ENCODE results near the gene DBP. TPM values are rescaled to one million over a fixed set of nuclear protein-coding genes. Genes with fewer than 3 reads are reported as not detected.
A peak's percentile ranks its signal among the peaks of the same experiment; 100 is the strongest.

The DBP gene
- total RNA-seq, 8 experiments from 2014 or later = 3.3 to 19.6 (median 10.4) TPM

DNA sequence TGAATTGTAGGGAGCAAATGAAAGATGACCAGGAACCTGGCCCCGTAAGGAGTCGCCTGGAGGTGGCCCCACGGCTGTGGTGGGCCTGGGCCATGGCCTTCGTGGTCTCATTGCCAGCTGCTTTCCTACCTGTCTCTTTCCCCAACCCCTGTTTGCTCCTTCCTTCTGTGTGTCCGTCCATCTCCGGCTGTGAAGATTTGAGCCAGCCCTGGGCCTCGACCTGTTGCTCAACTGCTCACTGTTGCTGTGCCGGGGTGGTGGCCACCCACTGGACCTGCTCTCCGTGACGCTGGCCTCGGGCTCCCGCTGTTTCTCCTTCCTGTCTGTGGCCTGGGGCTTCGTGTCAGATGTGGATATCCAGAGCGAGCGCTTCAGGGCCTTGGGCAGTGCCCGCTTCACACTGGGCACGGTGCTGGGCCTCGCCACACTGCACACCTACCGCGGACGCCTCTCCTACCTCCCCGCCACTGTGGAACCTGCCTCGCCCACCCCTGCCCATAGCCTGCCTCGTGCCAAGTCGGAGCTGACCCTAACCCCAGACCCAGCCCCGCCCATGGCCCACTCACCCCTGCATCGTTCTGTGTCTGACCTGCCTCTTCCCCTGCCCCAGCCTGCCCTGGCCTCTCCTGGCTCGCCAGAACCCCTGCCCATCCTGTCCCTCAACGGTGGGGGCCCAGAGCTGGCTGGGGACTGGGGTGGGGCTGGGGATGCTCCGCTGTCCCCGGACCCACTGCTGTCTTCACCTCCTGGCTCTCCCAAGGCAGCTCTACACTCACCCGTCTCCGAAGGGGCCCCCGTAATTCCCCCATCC lies 8.5 kb downstream of the DBP start:
- Histone ChIP-seq H3K4me1 (replicated peaks in 1 of 2) (peaks cover 38 to 45% of the 10 kb centered on the region in 2 donors), H3K27ac (peak overlapping the region in 1 of 2 donors; percentile 78), H3K4me3 (no peak overlapping the region)
- no peak for ATAC-seq (replicated peaks in 6 of 8)
- in situ Hi-C loops (cut with MboI; ENCODE audit: low pct_unique_long_range_greater_than_20kb in 2 of 9, low sequenced_read_pairs in 9 of 9, unreplicated experiment in 9 of 9) = loop anchor here in 1 of 9 experiments (25.0 kb wide), 1 partner anchor 334 kb away; the partner anchor contains the start of genes BAX and FTL
- WGBS, 10 experiments = no CpG with 5 or more reads among the region's 34 CpGs

- WGBS, 10 experiments = 58 to 98% (median 80%) methylated on average over 2 to 6 of the region's 17 CpGs; no CpG with 5 or more reads in 7 of the 10 experiments
- Histone ChIP-seq H3K4me3 (no peak overlapping the region), H3K4me1 (replicated peaks in 1 of 2) (peaks cover 37 to 46% of the 10 kb centered on the region in 2 donors), H3K27ac (no peak overlapping the region)
- no peak for ATAC-seq (replicated peaks in 6 of 8)
- in situ Hi-C loops (cut with MboI; ENCODE audit: low pct_unique_long_range_greater_than_20kb in 2 of 9, low sequenced_read_pairs in 9 of 9, unreplicated experiment in 9 of 9) = loop anchor here in 1 of 9 experiments (25.0 kb wide), 1 partner anchor 334 kb away; the partner anchor contains the start of genes BAX and FTL
Measured at GRCh38 chr19:48627865-48628314, 9.3 kb downstream of the DBP start.

DNA sequence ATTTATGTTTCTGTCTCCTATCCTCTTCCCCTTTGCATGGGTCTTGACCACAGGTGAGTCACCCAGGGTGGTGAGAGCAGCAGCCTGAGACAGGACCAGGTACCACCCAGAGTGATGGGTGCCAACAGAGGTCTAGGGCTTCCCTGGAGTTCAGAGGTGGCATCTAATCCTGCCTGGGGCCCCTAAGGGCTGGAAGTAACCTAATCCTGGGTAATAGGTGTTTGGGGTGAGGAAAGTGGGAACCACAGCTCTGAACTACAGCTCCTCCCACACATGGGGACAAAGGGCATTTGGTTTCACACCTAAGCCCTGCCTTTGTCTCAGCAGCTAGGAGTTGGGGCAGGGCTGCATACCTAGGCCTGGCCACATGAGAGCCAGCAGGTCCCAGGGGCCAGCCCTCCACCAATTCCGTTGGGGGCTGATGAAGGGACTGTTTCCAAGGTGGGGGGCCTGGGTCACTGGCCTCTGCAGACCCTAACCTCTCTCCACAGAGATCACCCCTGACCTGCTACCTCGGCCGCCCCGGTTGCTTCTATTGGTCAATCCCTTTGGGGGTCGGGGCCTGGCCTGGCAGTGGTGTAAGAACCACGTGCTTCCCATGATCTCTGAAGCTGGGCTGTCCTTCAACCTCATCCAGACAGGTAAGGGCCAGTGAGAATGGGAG lies 9.8 kb downstream of the DBP start:
- H3K4me3 ChIP-seq = no peak overlapping the region

DNA sequence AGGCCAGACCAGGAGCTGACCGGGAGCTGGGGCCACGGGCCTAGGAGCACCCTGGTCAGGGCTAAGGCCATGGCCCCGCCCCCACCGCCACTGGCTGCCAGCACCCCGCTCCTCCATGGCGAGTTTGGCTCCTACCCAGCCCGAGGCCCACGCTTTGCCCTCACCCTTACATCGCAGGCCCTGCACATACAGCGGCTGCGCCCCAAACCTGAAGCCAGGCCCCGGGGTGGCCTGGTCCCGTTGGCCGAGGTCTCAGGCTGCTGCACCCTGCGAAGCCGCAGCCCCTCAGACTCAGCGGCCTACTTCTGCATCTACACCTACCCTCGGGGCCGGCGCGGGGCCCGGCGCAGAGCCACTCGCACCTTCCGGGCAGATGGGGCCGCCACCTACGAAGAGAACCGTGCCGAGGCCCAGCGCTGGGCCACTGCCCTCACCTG lies 11.3 kb downstream of the DBP start:
- WGBS, 10 experiments = 92 to 95% methylated on average over 6 to 22 of the region's 30 CpGs; no CpG with 5 or more reads in 8 of the 10 experiments
- H3K4me1 ChIP-seq (replicated peaks in 1 of 2) = peaks cover 25 to 34% of the 10 kb centered on the region in 2 donors
- no peak overlapping the region for H3K27ac ChIP-seq
- no peak for ATAC-seq (replicated peaks in 6 of 8)
- peak overlapping the region in 1 of 5 donors; percentile 51 for H3K4me3 ChIP-seq
- in situ Hi-C loops (cut with MboI; ENCODE audit: low pct_unique_long_range_greater_than_20kb in 2 of 9, low sequenced_read_pairs in 9 of 9, unreplicated experiment in 9 of 9) = loop anchor here in 1 of 9 experiments (25.0 kb wide), 1 partner anchor 336 kb away; the partner anchor contains the start of genes BAX and FTL

More for the DNA sequence above, 9.8 kb downstream of the DBP start:
- 100% methylated on average over 1 of the region's 6 CpGs; no CpG with 5 or more reads in 9 of the 10 experiments for WGBS, 10 experiments
- no peak for ATAC-seq (replicated peaks in 6 of 8)
- H3K4me1 ChIP-seq (replicated peaks in 1 of 2) = peaks cover 39 to 48% of the 10 kb centered on the region in 2 donors
- H3K27ac ChIP-seq = no peak overlapping the region
- in situ Hi-C loops (cut with MboI; ENCODE audit: low pct_unique_long_range_greater_than_20kb in 2 of 9, low sequenced_read_pairs in 9 of 9, unreplicated experiment in 9 of 9) = loop anchor here in 1 of 9 experiments (25.0 kb wide), 1 partner anchor 335 kb away; the partner anchor contains the start of genes BAX and FTL

GRCh38 chr19:48624791-48625723 lies 12.1 kb downstream of the DBP start:
- in situ Hi-C loops (cut with MboI; ENCODE audit: low pct_unique_long_range_greater_than_20kb in 2 of 9, low sequenced_read_pairs in 9 of 9, unreplicated experiment in 9 of 9) = loop anchor here in 1 of 9 experiments (25.0 kb wide), 1 partner anchor 337 kb away; the partner anchor contains the start of genes BAX and FTL
- H3K27ac ChIP-seq = no peak overlapping the region
- H3K4me1 ChIP-seq (replicated peaks in 1 of 2) = peaks cover 16 to 25% of the 10 kb centered on the region in 2 donors
- 31 to 83% (median 63%) methylated on average over 2 to 12 of the region's 24 CpGs; no CpG with 5 or more reads in 1 of the 10 experiments for WGBS, 10 experiments
- H3K4me3 ChIP-seq = peak overlapping the region; percentile 43 to 54 (median 49)
- ATAC-seq (replicated peaks in 6 of 8) = no peak

DNA sequence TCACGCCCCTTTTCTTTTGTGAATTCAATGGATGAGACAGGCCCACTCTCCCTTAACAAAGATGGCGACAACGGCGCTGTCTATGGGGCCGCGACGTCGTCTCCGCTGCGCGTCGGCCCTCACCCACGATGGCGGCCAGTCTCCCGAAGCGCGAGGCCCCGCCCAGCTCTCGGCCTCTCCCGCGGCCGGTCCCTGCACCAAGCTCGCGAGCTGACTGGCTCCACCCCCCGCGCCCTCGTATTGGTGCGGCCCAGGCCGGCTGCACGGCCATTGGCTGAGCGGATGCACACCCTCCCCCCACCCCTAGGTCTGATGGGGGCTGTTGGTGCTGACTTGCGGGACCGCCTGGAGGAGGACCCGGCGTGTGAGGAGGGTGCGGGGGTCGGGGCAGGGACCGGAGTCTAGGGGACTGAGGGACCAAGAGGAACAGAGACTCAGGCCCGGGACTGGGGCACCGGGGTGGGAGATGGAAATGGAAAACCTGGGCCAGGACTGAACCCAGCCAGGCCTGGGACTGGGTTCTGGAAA lies 13.0 kb downstream of the DBP start:
- Histone ChIP-seq H3K4me1 (replicated peaks in 1 of 2) (peaks cover 12 to 16% of the 10 kb centered on the region in 2 donors), H3K27ac (peak overlapping the region; percentile 93 to 97), H3K4me3 (peak overlapping the region; percentile 43 to 54 (median 49))
- ATAC-seq (replicated peaks in 6 of 8) = peak; percentile 68 to 80 (median 77)
- 0 to 2% (median 2%) methylated on average over 1 to 10 of the region's 40 CpGs; no CpG with 5 or more reads in 7 of the 10 experiments for WGBS, 10 experiments
- in situ Hi-C loops (cut with MboI; ENCODE audit: low pct_unique_long_range_greater_than_20kb in 2 of 9, low sequenced_read_pairs in 9 of 9, unreplicated experiment in 9 of 9) = no loop called here

- in situ Hi-C loops (cut with MboI; ENCODE audit: low pct_unique_long_range_greater_than_20kb in 2 of 9, low sequenced_read_pairs in 9 of 9, unreplicated experiment in 9 of 9) = no loop called here
Measured at GRCh38 chr19:48623556-48624066, 13.6 kb downstream of the DBP start.

GRCh38 chr19:48619692-48620585 lies 17.2 kb downstream of the DBP start:
- peak overlapping the region; percentile 38 to 80 (median 42) for H3K4me3 ChIP-seq
- H3K4me1 ChIP-seq (replicated peaks in 1 of 2) = peaks cover 22 to 27% of the 10 kb centered on the region in 2 donors
- ATAC-seq (replicated peaks in 6 of 8) = no peak
- 0 to 100% (median 67%) methylated on average over 1 to 4 of the region's 6 CpGs; no CpG with 5 or more reads in 4 of the 10 experiments for WGBS, 10 experiments
- in situ Hi-C loops (cut with MboI; ENCODE audit: low pct_unique_long_range_greater_than_20kb in 2 of 9, low sequenced_read_pairs in 9 of 9, unreplicated experiment in 9 of 9) = no loop called here
- H3K27ac ChIP-seq = peak overlapping the region; percentile 87

More at GRCh38 chr19:48623556-48624066, 13.6 kb downstream of the DBP start:
- 2 to 27% (median 7%) methylated on average over 1 to 8 of the region's 8 CpGs for WGBS, 10 experiments
- Histone ChIP-seq H3K4me1 (replicated peaks in 1 of 2) (peaks cover 12 to 15% of the 10 kb centered on the region in 2 donors), H3K4me3 (peak overlapping the region; percentile 30 to 51 (median 35)), H3K27ac (peak overlapping the region; percentile 93 to 97)
- peak in 4 of 8 experiments; percentile 3 to 12 (median 5) for ATAC-seq (replicated peaks in 6 of 8)

- peak; percentile 73 to 86 (median 80) for ATAC-seq (replicated peaks in 6 of 8)
- Histone ChIP-seq H3K4me3 (peak within 1 kb of the TSS; percentile 65 to 80 (median 78)), H3K27ac (peak within 1 kb of the TSS; percentile 87), H3K4me1 (replicated peaks in 1 of 2) (peaks cover 22 to 34% of the 10 kb centered on the region in 2 donors)
- 0 to 1% (median 0%) methylated on average over 1 to 13 of the region's 69 CpGs; no CpG with 5 or more reads in 5 of the 10 experiments for WGBS, 10 experiments
- in situ Hi-C loops (cut with MboI; ENCODE audit: low pct_unique_long_range_greater_than_20kb in 2 of 9, low sequenced_read_pairs in 9 of 9, unreplicated experiment in 9 of 9) = no loop called here
Measured at GRCh38 chr19:48618916-48619691, 18.1 kb downstream of the DBP start, which contains the start of the genes RPL18 and SPHK2. TSS of gene RPL18 (minus strand) at chr19:48619178. CDS start at chr19:48619143, 35 bp downstream. TSS of gene SPHK2 (plus strand) at chr19:48619506. CDS start at chr19:48620515, 1,009 bp downstream.

DNA sequence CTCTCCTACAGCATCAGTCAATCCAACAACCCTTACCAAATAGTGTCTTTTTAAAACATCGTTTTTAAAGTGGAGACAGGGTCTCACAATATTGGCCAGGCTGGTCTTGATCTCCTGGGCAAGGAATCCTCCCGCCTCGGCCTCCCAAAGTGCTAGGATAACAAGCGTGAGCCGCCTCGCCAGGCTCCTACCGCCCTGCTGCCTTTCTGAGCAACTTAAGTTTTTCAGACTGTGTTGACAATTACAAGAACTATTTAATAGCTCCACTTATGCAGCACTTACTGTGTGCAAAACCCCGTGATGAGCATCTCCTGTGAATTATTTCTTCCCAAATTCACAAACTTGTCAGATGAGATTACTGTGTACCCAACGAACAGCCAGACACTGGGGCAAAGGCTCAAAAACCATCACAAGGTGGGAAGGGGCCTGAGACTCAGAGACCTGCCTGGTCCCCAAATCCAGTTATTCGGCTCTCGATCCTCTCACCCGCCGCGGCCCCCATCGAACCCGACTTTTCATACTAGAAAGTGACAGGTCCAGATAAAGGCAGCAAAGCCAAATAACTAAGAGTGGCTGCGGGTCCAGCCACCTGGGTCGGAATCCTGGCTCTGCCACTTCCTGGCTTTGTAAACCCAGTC lies 18.8 kb downstream of the DBP start:
- peak overlapping the region; percentile 56 to 84 for H3K27ac ChIP-seq
- peaks cover 22 to 36% of the 10 kb centered on the region in 2 donors for H3K4me1 ChIP-seq (replicated peaks in 1 of 2)
- H3K4me3 ChIP-seq = peak overlapping the region; percentile 65 to 80 (median 78)
- 0 to 5% (median 0%) methylated on average over 2 to 17 of the region's 18 CpGs for WGBS, 10 experiments
- in situ Hi-C loops (cut with MboI; ENCODE audit: low pct_unique_long_range_greater_than_20kb in 2 of 9, low sequenced_read_pairs in 9 of 9, unreplicated experiment in 9 of 9) = no loop called here
- no peak for ATAC-seq (replicated peaks in 6 of 8)
